A549 (cell line): Measurements from ENCODE around the gene PGM2L1. TPM values are rescaled to one million over a fixed set of nuclear protein-coding genes. Genes with fewer than 3 reads are reported as not detected.

Experiments
- polyA plus RNA-seq, 4 experiments: library from polyadenylated mRNA; depleted of rRNA in 3 of 4; stranded (reverse); fragments of >200 nt; fragmentation: RNase III in 1 of 4; extraction: RNeasy Plus Mini Kit Qiagen cat#74134 plus additional on column Dnase treatment in 1 of 4; gene quantifications; 2 replicates in 3 of 4; 3 replicates in 1 of 4; pipeline ENCODE4 v1.2.3, GENCODE V29; 2011 to 2017
- small RNA-seq, 6 experiments: library from RNA; depleted of rRNA; stranded (forward); fragments of <200 nt; gene quantifications; one replicate each; pipeline ENCODE3, GENCODE V24; 2012

The PGM2L1 gene
- polyA plus RNA-seq, 2 of the 4 experiments (the other 2 are of a cell fraction), result 21.8 to 23.5 TPM

Small RNA genes lying within 50 kb of the gene (small RNA-seq; reads per million reads assigned to genes)
- 0 to 14.6 (median 0.48) reads per million in 6 experiments for gene MIR548AL

Other genes with a start within 250 kb of the PGM2L1 start
- 15.2 and 22.7 TPM in 2 replicates for gene C2CD3, start 227.4 kb downstream of the PGM2L1 start, polyA plus RNA-seq (2011; rRNA removed)
- 18.2 to 19.8 TPM (median 19.3 TPM) in 3 replicates for gene C2CD3, start 227.4 kb downstream of the PGM2L1 start, polyA plus RNA-seq (2017; fragmentation: RNase III; extraction: RNeasy Plus Mini Kit Qiagen cat#74134 plus additional on column Dnase treatment)
- 69.2 and 82.6 TPM in 2 replicates for gene PPME1, start 227.1 kb downstream of the PGM2L1 start, polyA plus RNA-seq (2011; rRNA removed)
- 82.2 to 89.8 TPM (median 85.7 TPM) in 3 replicates for gene PPME1, start 227.1 kb downstream of the PGM2L1 start, polyA plus RNA-seq (2017; fragmentation: RNase III; extraction: RNeasy Plus Mini Kit Qiagen cat#74134 plus additional on column Dnase treatment)
- gene P4HA3, start 86.8 kb downstream of the PGM2L1 start, polyA plus RNA-seq (2011; rRNA removed), result 50.4 and 58.5 TPM in 2 replicates
- 32.3 to 53.1 TPM (median 48.1 TPM) in 3 replicates for gene P4HA3, start 86.8 kb downstream of the PGM2L1 start, polyA plus RNA-seq (2017; fragmentation: RNase III; extraction: RNeasy Plus Mini Kit Qiagen cat#74134 plus additional on column Dnase treatment)
- 0.56 and 0.70 TPM in 2 replicates for gene KCNE3, start 69.1 kb upstream of the PGM2L1 start, polyA plus RNA-seq (2011; rRNA removed)
- 0.20 to 0.34 TPM (median 0.23 TPM) in 3 replicates for gene KCNE3, start 69.1 kb upstream of the PGM2L1 start, polyA plus RNA-seq (2017; fragmentation: RNase III; extraction: RNeasy Plus Mini Kit Qiagen cat#74134 plus additional on column Dnase treatment)
- gene LIPT2, start 95.3 kb upstream of the PGM2L1 start, polyA plus RNA-seq (2011; rRNA removed), result 9.8 and 12.9 TPM in 2 replicates
- 3.8 to 4.9 TPM (median 4.8 TPM) in 3 replicates for gene LIPT2, start 95.3 kb upstream of the PGM2L1 start, polyA plus RNA-seq (2017; fragmentation: RNase III; extraction: RNeasy Plus Mini Kit Qiagen cat#74134 plus additional on column Dnase treatment)
- 36.3 and 37.9 TPM in 2 replicates for gene POLD3, start 194.1 kb upstream of the PGM2L1 start, polyA plus RNA-seq (2011; rRNA removed)
- 20.7 to 22.1 TPM (median 21.7 TPM) in 3 replicates for gene POLD3, start 194.1 kb upstream of the PGM2L1 start, polyA plus RNA-seq (2017; fragmentation: RNase III; extraction: RNeasy Plus Mini Kit Qiagen cat#74134 plus additional on column Dnase treatment)